RWPE2 (cell line): ENCODE data around the gene ARID3A.

ENCODE experiments used
- ATAC-seq: fragments of 200-7000 bp; cut with Tn5 transposase; 3 replicates; pipeline ENCODE4 v1.9.1; 2021; ENCODE audit warnings: low read depth
- DNase-seq: peaks from one replicate; pipeline ENCODE4 v3.0.0-alpha.2; 2020; ENCODE audit warnings: low spot score
- H3K27ac ChIP-seq: fragments of 450-650 bp; 2 replicates; pipeline ENCODE4 v1.5.1; 2017; ENCODE audit warnings: mild to moderate bottlenecking; ENCODE audit not compliant: poor library complexity, severe bottlenecking
- H3K27me3 ChIP-seq: fragments of 250-450 bp; sonication (Bioruptor Pico); 2 replicates; pipeline ENCODE4 v1.5.1; 2021; ENCODE audit warnings: mild to moderate bottlenecking, moderate library complexity; ENCODE audit not compliant: insufficient read depth, poor library complexity, severe bottlenecking
- H3K36me3 ChIP-seq: fragments of 250-450 bp; sonication (Bioruptor Pico); 2 replicates; pipeline ENCODE4 v1.5.1; 2020; ENCODE audit warnings: low read depth, mild to moderate bottlenecking, moderate library complexity
- H3K4me1 ChIP-seq: fragments of 250-450 bp; sonication (Bioruptor Pico); 2 replicates; pipeline ENCODE4 v1.5.1; 2021; ENCODE audit warnings: mild to moderate bottlenecking, moderate library complexity; ENCODE audit not compliant: insufficient read depth, poor library complexity, severe bottlenecking
- H3K4me3 ChIP-seq: fragments of 250-450 bp; sonication (Bioruptor Pico); 2 replicates; pipeline ENCODE4 v1.5.1; 2021; ENCODE audit warnings: mild to moderate bottlenecking, moderate library complexity; ENCODE audit not compliant: severe bottlenecking
- H3K9me3 ChIP-seq: fragments of 250-450 bp; sonication (Bioruptor Pico); 2 replicates; pipeline ENCODE4 v1.5.1; 2021; ENCODE audit warnings: mild to moderate bottlenecking, moderate library complexity; ENCODE audit not compliant: severe bottlenecking
- CTCF ChIP-seq: fragments of 450-650 bp; IDR thresholded peaks from one replicate; pipeline ENCODE4 v1.5.1; 2017; ENCODE audit warnings: mild to moderate bottlenecking, moderate library complexity; ENCODE audit not compliant: poor library complexity, severe bottlenecking

ARID3A gene

GRCh38 chr19:892894-893689 lies 32.7 kb upstream of the ARID3A start, which contains the start of the genes MED16 and RNU6-9:
TSS of gene MED16 (minus strand) at chr19:893187. CDS start at chr19:891131, 2,056 bp downstream.
TSS of gene RNU6-9 (plus strand) at chr19:893484.
- no peaks in the 10 kb centered on the region for H3K9me3 ChIP-seq
- H3K27me3 ChIP-seq = no peaks in the 10 kb centered on the region
- DNase-seq = peak; percentile 88
- H3K36me3 ChIP-seq = peaks cover 13% of the 10 kb centered on the region
- ATAC-seq = peak; percentile 89
- H3K4me3 ChIP-seq = peak within 1 kb of the TSS; percentile 66
- H3K27ac ChIP-seq = peak within 1 kb of the TSS; percentile 74
- H3K4me1 ChIP-seq = no peaks in the 10 kb centered on the region
- no peak for TF ChIP-seq CTCF

GRCh38 chr19:896434-896833 lies 29.4 kb upstream of the ARID3A start:
- Histone ChIP-seq H3K4me3 (no peak overlapping the region), H3K9me3 (no peaks in the 10 kb centered on the region), H3K36me3 (peaks cover 14% of the 10 kb centered on the region), H3K27ac (no peak overlapping the region), H3K27me3 (no peaks in the 10 kb centered on the region), H3K4me1 (no peaks in the 10 kb centered on the region)
- TF ChIP-seq CTCF = no peak
- DNase-seq (peak; percentile 40), ATAC-seq (no peak)

- TF ChIP-seq CTCF = no peak
- no peak for DNase-seq
- Histone ChIP-seq H3K27me3 (no peaks in the 10 kb centered on the region), H3K4me3 (no peak overlapping the region), H3K36me3 (peaks cover 18% of the 10 kb centered on the region), H3K4me1 (no peaks in the 10 kb centered on the region), H3K27ac (no peak overlapping the region), H3K9me3 (no peaks in the 10 kb centered on the region)
- ATAC-seq = no peak
Observed at GRCh38 chr19:896999-897398, 28.8 kb upstream of the ARID3A start.

- no peak overlapping the region for H3K4me3 ChIP-seq
- H3K27ac ChIP-seq = no peak overlapping the region
- H3K27me3 ChIP-seq = no peaks in the 10 kb centered on the region
- H3K9me3 ChIP-seq = no peaks in the 10 kb centered on the region
- DNase-seq (peak; percentile 52), ATAC-seq (no peak)
- H3K4me1 ChIP-seq = no peaks in the 10 kb centered on the region
- no peak for TF ChIP-seq CTCF
- H3K36me3 ChIP-seq = peaks cover 21% of the 10 kb centered on the region
Observed at GRCh38 chr19:897442-898039, 28.3 kb upstream of the ARID3A start.

- no peak for ATAC-seq
- TF ChIP-seq CTCF = no peak
- no peak overlapping the region for H3K27ac ChIP-seq
- no peaks in the 10 kb centered on the region for H3K9me3 ChIP-seq
- H3K36me3 ChIP-seq = peaks cover 25% of the 10 kb centered on the region
- no peak for DNase-seq
- H3K4me3 ChIP-seq = no peak overlapping the region
- no peaks in the 10 kb centered on the region for H3K4me1 ChIP-seq
- no peaks in the 10 kb centered on the region for H3K27me3 ChIP-seq
Observed at GRCh38 chr19:898663-899062, 27.2 kb upstream of the ARID3A start.
